HEK293T (cell line): ENCODE data around the gene OPCML.

ENCODE experiments used
- BHLHE40 ChIP-seq: fragments of 450-650 bp; IDR thresholded peaks from 2 replicates; pipeline ENCODE4 v1.6.1; 2016; ENCODE audit warnings: mild to moderate bottlenecking, moderate library complexity, borderline replicate concordance
- ELF4 ChIP-seq: fragments of 450-650 bp; IDR thresholded peaks from 2 replicates; pipeline ENCODE4 v1.6.1; 2017; ENCODE audit warnings: antibody characterized with exemption
- SP1 ChIP-seq: fragments of 450-650 bp; IDR thresholded peaks from 2 replicates; pipeline ENCODE4 v1.6.1; 2017

DNA sequence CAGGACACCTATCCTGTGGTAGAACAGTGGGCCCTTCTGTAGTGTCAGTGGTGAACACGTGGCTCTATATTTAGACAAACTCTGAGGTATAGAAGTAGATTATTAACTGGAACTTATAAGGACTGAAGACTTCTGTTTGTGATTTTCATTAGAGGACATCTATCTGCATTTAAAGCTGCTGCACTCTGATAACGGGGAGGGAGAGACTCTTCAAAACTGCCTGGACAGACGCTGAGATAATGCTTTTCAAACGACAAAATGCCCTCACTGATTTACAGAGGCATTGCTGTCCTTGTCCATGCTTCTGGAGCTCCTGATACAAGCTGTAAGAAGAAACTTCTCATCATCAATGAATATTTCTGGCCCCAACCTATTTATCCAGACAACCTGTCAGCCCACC is 425.2 kb downstream of the OPCML start:
- no peak for TF ChIP-seq ELF4
- no peak for TF ChIP-seq SP1
- no peak for TF ChIP-seq BHLHE40
